Smooth muscle cell (in vitro differentiated cells): ENCODE measurements around the gene HS3ST5. TPM values are rescaled to one million over a fixed set of nuclear protein-coding genes. Genes with fewer than 3 reads are reported as not detected.

Experiments
- DNase-seq: peaks from one replicate; lab custom pipeline; 2025; ENCODE audit not compliant: unreplicated experiment; lab: John Stamatoyannopoulos, UW
- H2AFZ ChIP-seq: fragments of 200-600 bp; sonication (generic); 2 replicates; pipeline ENCODE4 v1.6.0; 2016; ENCODE audit warnings: antibody characterized with exemption, low read depth, mild to moderate bottlenecking
- H3F3A ChIP-seq: fragments of 200-600 bp; sonication (generic); 2 replicates; pipeline ENCODE4 v1.6.0; 2017; ENCODE audit warnings: antibody characterized with exemption, low read depth
- H3K27ac ChIP-seq: fragments of 200-600 bp; sonication (generic); 2 replicates; pipeline ENCODE4 v1.5.1; 2016; ENCODE audit warnings: low read depth, mild to moderate bottlenecking
- H3K27me3 ChIP-seq: fragments of 200-600 bp; sonication (generic); 2 replicates; pipeline ENCODE4 v1.6.1; 2016; ENCODE audit warnings: low read depth, mild to moderate bottlenecking
- H3K36me3 ChIP-seq: fragments of 200-600 bp; sonication (generic); 2 replicates; pipeline ENCODE4 v1.5.1; 2016; ENCODE audit warnings: low read depth
- H3K4me1 ChIP-seq: fragments of 200-600 bp; sonication (generic); 2 replicates; pipeline ENCODE4 v1.5.1; 2016; ENCODE audit warnings: low read depth
- H3K4me2 ChIP-seq: fragments of 200-600 bp; sonication (generic); 2 replicates; pipeline ENCODE4 v1.6.0; 2016; ENCODE audit warnings: mild to moderate bottlenecking
- H3K4me3 ChIP-seq: fragments of 200-600 bp; sonication (generic); 2 replicates; pipeline ENCODE4 v1.5.1; 2016; ENCODE audit warnings: mild to moderate bottlenecking
- H3K79me2 ChIP-seq: fragments of 200-600 bp; sonication (generic); 2 replicates; pipeline ENCODE4 v1.6.0; 2016; ENCODE audit warnings: low read depth, mild to moderate bottlenecking
- H3K9ac ChIP-seq: fragments of 200-600 bp; sonication (generic); 2 replicates; pipeline ENCODE4 v1.6.0; 2016; ENCODE audit warnings: low read depth
- H3K9me3 ChIP-seq: fragments of 200-600 bp; sonication (generic); replicated peaks from 2 replicates; pipeline ENCODE4 v1.5.1; 2016; ENCODE audit warnings: low read depth
- H4K20me1 ChIP-seq: fragments of 200-600 bp; sonication (generic); 2 replicates; pipeline ENCODE4 v1.6.0; 2016; ENCODE audit warnings: low read depth
- CTCF ChIP-seq: fragments of 200-600 bp; sonication (generic); IDR thresholded peaks from 2 replicates; pipeline ENCODE4 v1.5.1; 2017; ENCODE audit warnings: borderline replicate concordance, mild to moderate bottlenecking, antibody characterized with exemption; ENCODE audit not compliant: insufficient read depth, poor library complexity, severe bottlenecking
- WGBS: methylation state at CpG from one replicate; pipeline ENCODE4 v1.1.7; 2016; ENCODE audit warnings: low lambda C conversion rate; 5-methylcytosine and 5-hydroxymethylcytosine counted together
- polyA plus RNA-seq: library from polyadenylated mRNA; unstranded; fragments of >200 nt; fragmentation: Nextera tagmentation; extraction: Ambion mirVana; gene quantifications from 2 replicates; pipeline ENCODE4 v1.2.1, GENCODE V29; 2016
- total RNA-seq: library from RNA; depleted of rRNA; stranded (reverse); fragments of >200 nt; gene quantifications from 2 replicates; pipeline ENCODE4 v1.2.3, GENCODE V29; 2014

HS3ST5 gene
- total and polyA plus RNA-seq, 2 experiments from 2014 or later: 0.18 to 0.25 TPM

DNA sequence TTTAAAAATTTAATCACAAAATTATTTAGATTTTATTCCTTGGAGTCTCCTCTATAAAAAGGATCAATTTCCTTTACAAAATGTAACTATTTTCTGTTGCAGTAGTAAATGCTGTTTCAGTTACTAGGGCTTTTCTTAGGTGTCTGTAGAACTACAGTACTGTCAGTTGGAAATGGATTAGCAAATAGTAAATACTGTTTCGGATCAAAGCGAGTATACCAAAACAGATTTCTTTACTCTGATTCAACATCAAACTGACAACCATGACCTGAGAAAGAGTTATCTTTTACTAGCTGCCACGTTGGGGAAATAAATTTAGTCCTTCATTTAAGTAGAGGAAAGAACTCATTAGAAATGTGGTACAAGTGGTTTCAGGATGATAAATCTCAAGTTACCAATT lies 172.5 kb downstream of the HS3ST5 start:
- H4K20me1 ChIP-seq: no peaks in the 10 kb centered on the region
- no peak for DNase-seq
- H3K9me3 ChIP-seq: no peaks in the 10 kb centered on the region
- H3K27me3 ChIP-seq: no peaks in the 10 kb centered on the region
- no peaks in the 10 kb centered on the region for H3K79me2 ChIP-seq
- H3K9ac ChIP-seq: no peak overlapping the region
- no peaks in the 10 kb centered on the region for H3K36me3 ChIP-seq
- no peak overlapping the region for H3K27ac ChIP-seq
- no peak for TF ChIP-seq CTCF
- H3K4me3 ChIP-seq: no peak overlapping the region
- H2AFZ ChIP-seq: no peak overlapping the region
- H3K4me2 ChIP-seq: no peak overlapping the region
- no peaks in the 10 kb centered on the region for H3K4me1 ChIP-seq
- H3F3A ChIP-seq: no peaks in the 10 kb centered on the region
- WGBS: 80% methylated on average over 3 of the region's 3 CpGs

DNA sequence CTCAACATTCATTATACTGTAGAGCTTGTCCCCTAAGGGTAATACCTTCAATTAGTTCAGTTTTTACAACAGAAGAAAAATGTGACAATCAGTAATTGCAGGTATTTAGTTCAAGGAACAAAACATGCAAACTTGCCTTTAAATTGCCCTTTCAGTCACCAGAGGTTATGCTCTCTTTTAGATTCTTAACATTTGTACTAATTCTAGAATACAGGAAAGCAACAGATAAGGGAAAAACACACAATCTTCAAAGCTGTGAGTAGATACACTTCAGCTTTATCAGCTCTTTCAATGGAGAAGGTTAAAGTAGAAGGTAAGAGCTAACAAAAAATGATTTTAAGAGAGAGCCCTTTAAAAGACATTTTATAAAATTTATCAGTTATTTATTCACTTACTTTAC lies 173.1 kb downstream of the HS3ST5 start:
- no peaks in the 10 kb centered on the region for H3K9me3 ChIP-seq
- H2AFZ ChIP-seq: no peak overlapping the region
- no peak overlapping the region for H3K4me2 ChIP-seq
- no peaks in the 10 kb centered on the region for H3K4me1 ChIP-seq
- no peak for DNase-seq
- H3F3A ChIP-seq: no peaks in the 10 kb centered on the region
- no peaks in the 10 kb centered on the region for H3K36me3 ChIP-seq
- H3K27ac ChIP-seq: no peak overlapping the region
- no peaks in the 10 kb centered on the region for H4K20me1 ChIP-seq
- TF ChIP-seq CTCF: no peak
- H3K27me3 ChIP-seq: no peaks in the 10 kb centered on the region
- no peak overlapping the region for H3K4me3 ChIP-seq
- no peak overlapping the region for H3K9ac ChIP-seq
- H3K79me2 ChIP-seq: no peaks in the 10 kb centered on the region

GRCh38 chr6:114167583-114168576 lies 174.9 kb downstream of the HS3ST5 start:
- 79% methylated on average over 13 of the region's 13 CpGs for WGBS
- H3F3A ChIP-seq: no peaks in the 10 kb centered on the region
- TF ChIP-seq CTCF: no peak
- no peak overlapping the region for H3K27ac ChIP-seq
- no peak overlapping the region for H3K4me3 ChIP-seq
- no peak overlapping the region for H2AFZ ChIP-seq
- H3K4me1 ChIP-seq: no peaks in the 10 kb centered on the region
- H3K27me3 ChIP-seq: no peaks in the 10 kb centered on the region
- H3K9ac ChIP-seq: no peak overlapping the region
- H4K20me1 ChIP-seq: no peaks in the 10 kb centered on the region
- DNase-seq: no peak
- no peaks in the 10 kb centered on the region for H3K36me3 ChIP-seq
- no peaks in the 10 kb centered on the region for H3K9me3 ChIP-seq
- no peak overlapping the region for H3K4me2 ChIP-seq
- H3K79me2 ChIP-seq: no peaks in the 10 kb centered on the region

- Histone ChIP-seq H4K20me1 (no peaks in the 10 kb centered on the region), H3K36me3 (no peaks in the 10 kb centered on the region), H2AFZ (no peak overlapping the region), H3K79me2 (no peaks in the 10 kb centered on the region), H3K4me1 (no peaks in the 10 kb centered on the region), H3K27ac (no peak overlapping the region), H3F3A (no peaks in the 10 kb centered on the region), H3K27me3 (no peaks in the 10 kb centered on the region), H3K4me3 (no peak overlapping the region), H3K4me2 (no peak overlapping the region), H3K9ac (no peak overlapping the region), H3K9me3 (no peaks in the 10 kb centered on the region)
- no peak for DNase-seq
- TF ChIP-seq CTCF: no peak
Observed at GRCh38 chr6:114164207-114164606, 178.6 kb downstream of the HS3ST5 start.
